Subcutaneous abdominal adipose tissue (tissue), 5 donors: ENCODE data around the gene C4B.
"Not testable (repeated sequence)": the region's sequence is repeated elsewhere in the genome, so short reads cannot be mapped to it uniquely, and the experiment has no call there.

Experiments
- H3K27ac ChIP-seq: one replicate; pipeline ENCODE4 v1.7.0; 2013; ENCODE audit warnings: low read depth, mild to moderate bottlenecking, inconsistent platforms, low read length, moderate library complexity
- H3K27me3 ChIP-seq, 5 donors: one replicate each; pipeline ENCODE4 v1.7.0; 2013; ENCODE audit warnings: low read length in 5 of 5, inconsistent platforms in 1 of 5; ENCODE audit not compliant: control insufficient read depth in 5 of 5, insufficient read depth in 4 of 5
- H3K36me3 ChIP-seq, 5 donors: one replicate each; pipeline ENCODE4 v1.7.0; 2013; ENCODE audit warnings: low read length in 5 of 5; ENCODE audit not compliant: control insufficient read depth in 5 of 5, insufficient read depth in 5 of 5
- H3K4me1 ChIP-seq, 5 donors: one replicate each; pipeline ENCODE4 v1.7.0; 2013; ENCODE audit warnings: low read length in 5 of 5, mild to moderate bottlenecking in 3 of 5, moderate library complexity in 1 of 5; ENCODE audit not compliant: control insufficient read depth in 5 of 5, insufficient read depth in 5 of 5
- H3K4me3 ChIP-seq, 5 donors: one replicate each; pipeline ENCODE4 v1.7.0; 2013; ENCODE audit warnings: low read length in 5 of 5, low read depth in 1 of 5
- H3K9ac ChIP-seq, 5 donors: one replicate each; pipeline ENCODE4 v1.7.0; 2013; ENCODE audit warnings: low read length in 5 of 5, mild to moderate bottlenecking in 4 of 5, moderate library complexity in 3 of 5
- H3K9me3 ChIP-seq, 5 donors: one replicate each; pipeline ENCODE4 v1.7.0; 2013; ENCODE audit warnings: low read length in 5 of 5; ENCODE audit not compliant: control insufficient read depth in 5 of 5
- donor health status: healthy.
- donor health status: healthy.
- donor health status: healthy.
- donor health status: healthy.
- donor health status: healthy.

C4B gene

DNA sequence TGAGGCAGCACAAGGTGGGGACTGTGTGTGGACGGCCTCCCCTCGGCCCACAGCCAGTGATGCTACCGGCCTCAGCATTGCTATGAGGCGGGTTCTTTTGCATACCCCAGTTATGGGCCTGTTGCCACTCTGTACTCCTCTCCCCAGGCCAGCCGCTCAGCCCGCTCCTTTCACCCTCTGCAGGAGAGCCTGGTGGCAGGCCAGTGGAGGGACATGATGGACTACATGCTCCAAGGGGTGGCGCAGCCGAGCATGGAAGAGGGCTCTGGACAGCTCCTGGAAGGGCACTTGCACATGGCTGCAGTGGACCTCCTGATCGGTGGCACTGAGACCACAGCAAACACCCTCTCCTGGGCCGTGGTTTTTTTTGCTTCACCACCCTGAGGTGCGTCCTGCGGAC is 7.5 kb upstream of the C4B start:
- H3K9ac ChIP-seq, H3K27ac ChIP-seq, H3K9me3 ChIP-seq, H3K36me3 ChIP-seq, H3K4me1 ChIP-seq, H3K27me3 ChIP-seq, H3K4me3 ChIP-seq: not testable (repeated sequence)

DNA sequence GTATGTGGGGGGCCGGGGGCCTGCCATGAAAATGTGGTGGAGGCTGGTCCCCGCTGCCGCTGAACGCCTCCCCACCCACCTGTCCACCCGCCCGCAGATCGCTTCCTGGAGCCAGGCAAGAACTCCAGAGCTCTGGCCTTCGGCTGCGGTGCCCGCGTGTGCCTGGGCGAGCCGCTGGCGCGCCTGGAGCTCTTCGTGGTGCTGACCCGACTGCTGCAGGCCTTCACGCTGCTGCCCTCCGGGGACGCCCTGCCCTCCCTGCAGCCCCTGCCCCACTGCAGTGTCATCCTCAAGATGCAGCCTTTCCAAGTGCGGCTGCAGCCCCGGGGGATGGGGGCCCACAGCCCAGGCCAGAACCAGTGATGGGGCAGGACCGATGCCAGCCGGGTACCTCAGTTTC is 6.6 kb upstream of the C4B start:
- H3K27me3 ChIP-seq, H3K4me3 ChIP-seq, H3K9ac ChIP-seq, H3K9me3 ChIP-seq, H3K4me1 ChIP-seq, H3K36me3 ChIP-seq, H3K27ac ChIP-seq: not testable (repeated sequence)

DNA sequence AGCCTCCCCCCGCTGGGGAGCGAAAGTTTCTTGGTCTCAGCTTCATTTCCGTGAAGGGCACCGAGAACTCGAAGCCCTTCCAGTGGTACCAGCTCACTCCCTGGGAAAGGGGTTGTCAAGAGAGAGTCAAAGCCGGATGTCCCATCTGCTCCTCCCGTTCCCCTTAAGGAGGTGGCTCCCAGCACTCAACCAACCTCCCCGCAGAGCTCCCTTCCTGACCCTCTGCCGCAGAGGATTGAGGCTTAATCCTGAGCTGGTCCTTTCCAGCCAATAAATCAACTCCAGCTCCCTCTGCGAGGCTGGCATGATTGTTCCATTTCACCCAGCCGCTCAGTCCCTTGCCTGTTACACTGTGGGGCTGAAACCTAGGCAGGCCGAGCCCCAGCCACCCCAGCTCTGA is 6.0 kb upstream of the C4B start:
- H3K27me3 ChIP-seq, H3K9me3 ChIP-seq, H3K4me1 ChIP-seq, H3K36me3 ChIP-seq, H3K27ac ChIP-seq, H3K9ac ChIP-seq, H3K4me3 ChIP-seq: not testable (repeated sequence)

DNA sequence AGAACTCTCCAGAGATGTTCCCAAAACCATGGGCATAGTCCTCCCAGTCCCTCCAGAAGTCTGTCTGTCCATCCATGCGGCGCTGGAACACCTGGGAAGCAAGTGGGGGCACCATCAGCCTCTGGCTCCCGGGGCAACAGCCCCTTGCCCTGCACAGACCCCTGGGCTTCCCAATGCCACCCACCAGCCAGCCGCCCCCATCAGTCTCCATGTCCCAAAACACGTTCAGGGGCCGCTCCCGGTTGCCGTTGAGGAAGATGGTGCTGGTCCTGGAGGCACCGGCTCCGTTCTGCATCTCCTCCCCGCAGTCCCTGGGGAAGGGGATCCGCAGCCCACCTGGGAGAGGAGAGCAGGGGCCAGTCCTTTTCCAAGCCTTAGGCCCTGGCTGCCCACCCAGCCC is 5.1 kb upstream of the C4B start:
- not testable (repeated sequence) for H3K27ac ChIP-seq, H3K4me3 ChIP-seq, H3K4me1 ChIP-seq, H3K9me3 ChIP-seq, H3K36me3 ChIP-seq, H3K27me3 ChIP-seq, H3K9ac ChIP-seq

DNA sequence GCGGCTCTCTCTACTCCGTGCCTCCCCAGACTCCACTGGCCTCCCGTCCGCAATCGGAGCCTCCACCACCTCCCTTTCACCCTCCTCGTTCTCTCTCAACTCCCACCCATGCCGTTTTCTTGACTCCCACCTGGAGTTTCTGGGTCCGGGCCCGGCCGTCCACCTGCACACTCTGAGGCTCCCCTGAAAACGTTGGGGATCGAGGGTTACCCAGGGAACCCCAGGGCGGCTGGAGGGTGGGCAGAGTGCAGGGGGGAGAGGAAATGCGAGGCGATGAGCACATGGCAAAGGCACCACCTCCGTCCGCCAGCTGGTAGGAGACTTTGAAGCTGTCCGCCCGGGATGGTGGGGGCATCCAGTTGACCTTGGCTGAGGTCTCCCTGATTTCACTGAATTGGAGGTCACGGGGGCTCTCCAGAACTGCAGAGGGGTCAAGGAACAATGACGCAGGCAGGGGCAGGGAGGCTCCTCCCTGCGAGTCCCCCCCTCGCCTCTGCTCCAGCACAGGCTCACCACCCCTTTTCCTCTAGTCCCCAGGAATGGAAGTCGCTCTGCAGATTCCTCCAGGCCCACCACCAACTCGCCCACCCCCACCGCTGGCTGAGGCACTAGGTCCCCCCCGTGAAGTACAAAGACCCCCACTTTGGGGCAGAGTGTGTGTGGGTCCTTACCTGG is 3.6 kb upstream of the C4B start:
- not testable (repeated sequence) for H3K36me3 ChIP-seq, H3K9me3 ChIP-seq, H3K4me1 ChIP-seq, H3K9ac ChIP-seq, H3K4me3 ChIP-seq, H3K27me3 ChIP-seq, H3K27ac ChIP-seq

DNA sequence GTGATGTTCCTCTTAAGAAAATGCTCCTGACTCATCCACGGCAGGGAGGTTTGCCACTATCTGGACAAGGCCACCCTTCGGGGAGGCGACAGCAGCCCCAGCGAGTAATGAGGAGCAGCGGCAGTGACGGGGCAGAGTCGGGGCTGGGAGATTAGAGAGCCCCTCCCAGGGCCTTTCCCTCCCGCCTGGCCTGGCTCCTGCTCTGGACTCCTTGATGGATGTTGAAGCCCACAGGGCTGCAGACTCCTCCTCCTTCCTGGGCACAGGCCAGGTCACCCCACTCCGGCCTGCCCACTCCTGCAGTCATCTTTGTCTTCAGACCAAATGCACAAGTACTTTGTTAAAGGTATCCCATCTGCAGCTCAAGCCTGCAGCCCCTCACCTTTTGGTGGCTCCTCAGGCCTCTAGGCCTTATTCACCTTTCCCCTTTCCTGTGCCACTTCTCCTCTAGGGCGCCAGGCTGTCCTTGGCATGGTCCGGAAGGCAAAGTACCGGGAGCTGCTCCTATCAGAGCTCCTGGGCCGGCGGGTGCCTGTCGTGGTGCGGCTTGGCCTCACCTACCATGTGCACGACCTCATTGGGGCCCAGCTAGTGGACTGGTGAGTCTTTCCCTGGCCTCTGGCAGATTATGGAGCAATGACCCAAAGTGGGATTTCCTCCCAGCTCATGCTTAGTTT is 1.5 kb upstream of the C4B start:
- H3K9me3 ChIP-seq, H3K27me3 ChIP-seq, H3K27ac ChIP-seq, H3K4me1 ChIP-seq, H3K4me3 ChIP-seq, H3K36me3 ChIP-seq, H3K9ac ChIP-seq: not testable (repeated sequence)

DNA sequence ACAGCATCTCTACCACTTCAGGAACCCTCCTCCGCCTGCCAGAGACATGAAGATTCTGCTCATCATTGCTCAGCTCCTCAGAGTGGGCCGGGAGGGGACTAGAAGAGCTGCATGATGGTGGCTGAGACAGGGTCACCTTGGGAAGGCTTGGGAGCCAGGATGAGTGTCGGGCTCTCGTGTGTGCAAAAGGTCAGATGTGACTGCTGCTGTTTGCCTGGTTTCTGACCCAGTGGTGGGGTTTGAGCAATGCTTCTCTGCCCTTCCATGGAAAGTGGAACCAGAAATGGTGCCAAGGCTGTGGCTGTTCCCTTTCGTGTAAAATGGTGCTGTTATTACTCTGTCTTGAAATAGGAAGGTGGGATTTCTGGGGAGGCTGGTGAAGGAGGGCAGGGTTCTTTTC is 857 bp upstream of the C4B start:
- not testable (repeated sequence) for H3K27me3 ChIP-seq, H3K27ac ChIP-seq, H3K4me3 ChIP-seq, H3K9ac ChIP-seq, H3K36me3 ChIP-seq, H3K4me1 ChIP-seq, H3K9me3 ChIP-seq

DNA sequence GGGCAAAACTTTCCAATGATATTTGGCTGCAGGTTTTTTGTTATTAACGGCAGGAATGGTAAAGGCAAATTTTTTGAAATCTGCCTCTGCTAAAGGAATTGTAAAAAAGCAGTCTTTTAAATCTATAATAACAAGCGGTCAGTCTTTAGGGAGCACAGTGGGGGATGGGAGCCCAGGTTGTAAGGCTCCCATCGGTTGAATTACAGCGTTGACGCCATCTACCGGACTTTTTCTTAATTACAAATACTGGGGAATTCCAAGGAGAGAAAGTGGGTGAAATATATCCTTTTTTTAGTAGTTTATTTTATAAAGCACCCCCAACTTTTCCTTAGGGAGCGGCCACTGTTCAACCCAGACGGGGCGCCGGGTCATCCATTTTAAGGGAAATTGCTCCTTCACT is 7.5 kb downstream of the C4B start:
- H3K4me3 ChIP-seq, H3K9ac ChIP-seq: not testable (repeated sequence)

DNA sequence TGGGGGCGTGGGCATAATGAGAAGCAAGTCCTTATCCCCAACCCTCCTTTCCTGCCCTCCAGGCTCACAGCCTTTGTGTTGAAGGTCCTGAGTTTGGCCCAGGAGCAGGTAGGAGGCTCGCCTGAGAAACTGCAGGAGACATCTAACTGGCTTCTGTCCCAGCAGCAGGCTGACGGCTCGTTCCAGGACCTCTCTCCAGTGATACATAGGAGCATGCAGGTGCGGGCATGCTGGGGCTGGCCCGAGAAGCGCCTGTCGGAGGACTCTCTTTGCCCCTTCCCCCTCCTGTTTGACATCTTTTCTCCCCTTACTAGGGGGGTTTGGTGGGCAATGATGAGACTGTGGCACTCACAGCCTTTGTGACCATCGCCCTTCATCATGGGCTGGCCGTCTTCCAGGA is 14.0 kb downstream of the C4B start:
- H3K4me1 ChIP-seq, H3K27me3 ChIP-seq, H3K4me3 ChIP-seq, H3K27ac ChIP-seq, H3K36me3 ChIP-seq, H3K9me3 ChIP-seq, H3K9ac ChIP-seq: not testable (repeated sequence)

More for the DNA sequence above, 7.5 kb downstream of the C4B start:
- not testable (repeated sequence) for H3K27me3 ChIP-seq, H3K9me3 ChIP-seq, H3K4me1 ChIP-seq, H3K36me3 ChIP-seq, H3K27ac ChIP-seq

DNA sequence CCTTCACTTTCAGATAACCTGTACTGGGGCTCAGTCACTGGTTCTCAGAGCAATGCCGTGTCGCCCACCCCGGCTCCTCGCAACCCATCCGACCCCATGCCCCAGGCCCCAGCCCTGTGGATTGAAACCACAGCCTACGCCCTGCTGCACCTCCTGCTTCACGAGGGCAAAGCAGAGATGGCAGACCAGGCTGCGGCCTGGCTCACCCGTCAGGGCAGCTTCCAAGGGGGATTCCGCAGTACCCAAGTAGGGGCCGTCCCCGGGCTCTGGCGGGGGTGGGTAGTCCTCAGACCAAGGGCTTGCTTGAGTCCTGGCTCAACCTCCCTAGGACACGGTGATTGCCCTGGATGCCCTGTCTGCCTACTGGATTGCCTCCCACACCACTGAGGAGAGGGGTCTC is 15.0 kb downstream of the C4B start:
- not testable (repeated sequence) for H3K9ac ChIP-seq, H3K9me3 ChIP-seq, H3K4me1 ChIP-seq, H3K27me3 ChIP-seq, H3K36me3 ChIP-seq, H3K27ac ChIP-seq, H3K4me3 ChIP-seq
